CD4-positive, alpha-beta T cell (primary cell): ENCODE data around the gene RUNX3. TPM values are rescaled to one million over a fixed set of nuclear protein-coding genes. Genes with fewer than 3 reads are reported as not detected.
A peak's percentile ranks its signal among the peaks of the same experiment; 100 is the strongest.

Experiments
- ATAC-seq: fragments of 200-7000 bp; cut with Tn5 transposase; one replicate; pipeline ENCODE4 v1.10.0; 2022; ENCODE audit warnings: mild to moderate bottlenecking; ENCODE audit not compliant: poor library complexity
- CTCF ChIA-PET: fragments of 350-600 bp; sonication (Branson Sonifier 250); formaldehyde crosslinking; loops from one replicate; lab custom pipeline; 2021; ENCODE audit warnings: antibody characterized with exemption, inconsistent platforms; lab: Charles Lee
- POLR2A ChIA-PET: fragments of 350-600 bp; sonication (Branson Sonifier 250); formaldehyde crosslinking; loops from one replicate; lab custom pipeline; 2021; ENCODE audit warnings: antibody characterized with exemption, inconsistent platforms; lab: Charles Lee
- DNase-seq, 14 experiments: peaks; one replicate each; pipeline ENCODE4 v3.0.0-alpha.2; 2013 to 2020; ENCODE audit warnings: mixed read lengths in 2 of 14
- H3K27ac ChIP-seq, 2 donors: one replicate each; pipeline versions ENCODE4 v1.5.1 to v1.7.0; 2013; ENCODE audit warnings: low read length in 2 of 2, low read depth in 1 of 2, mild to moderate bottlenecking in 1 of 2
- H3K27me3 ChIP-seq, 2 experiments: 1 replicate in 1 of 2; 2 replicates in 1 of 2; pipeline versions ENCODE4 v1.6.1 to v1.7.0; 2013; ENCODE audit warnings: low read length in 2 of 2, control low read depth in 1 of 2, mild to moderate bottlenecking in 1 of 2, moderate library complexity in 1 of 2; ENCODE audit not compliant: insufficient read depth in 2 of 2, control insufficient read depth in 1 of 2
- H3K36me3 ChIP-seq: one replicate; pipeline ENCODE4 v1.6.1; 2013; ENCODE audit warnings: low read length, control low read depth; ENCODE audit not compliant: insufficient read depth
- H3K4me1 ChIP-seq: one replicate; pipeline ENCODE4 v1.6.1; 2013; ENCODE audit warnings: low read length, control low read depth; ENCODE audit not compliant: insufficient read depth
- H3K4me3 ChIP-seq: one replicate; pipeline ENCODE4 v1.5.1; 2013; ENCODE audit warnings: mild to moderate bottlenecking, low read length, moderate library complexity
- H3K9me3 ChIP-seq, 2 experiments: 1 replicate in 1 of 2; 2 replicates in 1 of 2; pipeline versions ENCODE4 v1.6.1 to v1.7.0; 2013; ENCODE audit warnings: low read length in 2 of 2, mild to moderate bottlenecking in 2 of 2, control low read depth in 1 of 2, moderate library complexity in 1 of 2; ENCODE audit not compliant: control insufficient read depth in 1 of 2, insufficient read depth in 1 of 2
- H3K27ac Mint-ChIP-seq: one replicate; pipeline ENCODE4 v1.8.0; 2020; ENCODE audit warnings: mixed read lengths
- H3K27me3 Mint-ChIP-seq: one replicate; pipeline ENCODE4 v1.8.0; 2021; ENCODE audit warnings: mixed read lengths
- H3K36me3 Mint-ChIP-seq: one replicate; pipeline ENCODE4 v1.8.0; 2021; ENCODE audit warnings: low read depth, mixed read lengths
- H3K4me1 Mint-ChIP-seq: one replicate; pipeline ENCODE4 v1.8.0; 2021; ENCODE audit warnings: low read depth, mixed read lengths
- H3K4me3 Mint-ChIP-seq: one replicate; pipeline ENCODE4 v1.8.0; 2020; ENCODE audit warnings: mild to moderate bottlenecking, mixed read lengths
- H3K9me3 Mint-ChIP-seq: one replicate; pipeline ENCODE4 v1.8.0; 2020; ENCODE audit warnings: mixed read lengths
- CTCF ChIP-seq: fragments of 200-600 bp; IDR thresholded peaks from one replicate; pipeline ENCODE4 v1.8.0; 2022; ENCODE audit warnings: antibody characterized with exemption, mild to moderate bottlenecking
- intact Hi-C, 2 experiments: fragments of 100-400 bp; cut with DNase I in 1 of 2; cut with micrococcal nuclease in 1 of 2; formaldehyde crosslinking; loops; one replicate each; pipeline versions ENCODE4 v1.15.1 to v1.9.0; 2023 to 2025; cut with DNase I, micrococcal nuclease
- total RNA-seq, 174 experiments: library from RNA in 2 of 174; stranded (reverse) in 2 of 174; gene quantifications; one replicate each; pipeline ENCODE4 v1.2.3 and lab custom pipeline; 2021 to 2026

The RUNX3 gene
- total RNA-seq, 2 experiments from 2014 or later, result 202 to 209 TPM

DNA sequence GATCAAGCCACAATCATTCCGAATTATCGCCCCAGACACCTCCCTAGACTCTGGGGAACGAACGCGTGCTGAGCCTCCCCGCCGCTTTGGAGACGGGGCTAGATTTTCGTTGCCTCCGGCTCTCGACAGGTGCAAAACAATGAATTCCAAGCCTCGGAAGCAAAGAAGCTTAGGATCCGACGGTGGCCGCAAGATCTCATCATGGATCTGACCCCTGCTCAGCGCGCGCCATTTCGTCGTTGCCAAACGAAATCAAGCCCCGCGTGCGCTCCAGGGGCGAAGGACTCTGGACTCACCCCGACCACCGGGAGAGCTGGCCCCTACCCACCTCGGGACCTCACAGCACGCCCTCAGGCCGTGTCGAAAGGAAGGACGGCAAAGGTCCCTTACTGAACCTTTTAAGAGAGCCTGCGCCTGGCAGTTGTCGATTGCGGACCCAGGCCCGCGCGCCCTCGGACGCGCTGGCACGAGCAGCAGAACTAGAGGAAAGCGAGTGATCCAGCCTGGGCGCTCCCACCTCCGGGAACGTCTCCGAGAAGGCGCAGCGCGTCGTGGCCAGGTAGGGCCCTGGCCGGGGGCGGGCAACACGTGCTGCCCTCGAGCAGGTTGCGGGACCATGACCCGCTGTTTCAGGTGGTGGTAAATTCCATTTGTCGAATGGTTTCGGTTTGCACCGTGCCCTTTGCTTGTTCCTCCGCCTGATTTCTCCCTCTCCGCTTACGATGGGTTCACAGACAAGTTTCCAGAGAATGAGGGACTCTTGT lies 1.6 kb upstream of the RUNX3 start:
- ChIA-PET CTCF (interaction anchor here (0.8 to 4.3 kb wide), 13 partner anchors 19 to 170 kb away, joined by 3 to 52 read pairs (median 4); no protein-coding TSS in a partner anchor), POLR2A (interaction anchor here (0.9 to 3.9 kb wide), 6 partner anchors 32 to 105 kb away, joined by 3 to 29 read pairs (median 6); no protein-coding TSS in a partner anchor)
- Mint-ChIP-seq H3K9me3 (no peaks in the 10 kb centered on the region), H3K4me1 (peaks cover 49% of the 10 kb centered on the region), H3K27me3 (no peaks in the 10 kb centered on the region), H3K4me3 (peak overlapping the region; percentile 60), H3K36me3 (peaks cover 24% of the 10 kb centered on the region), H3K27ac (peak overlapping the region; percentile 75)
- no peak overlapping the region for H3K27ac ChIP-seq
- H3K27me3 ChIP-seq, result no peaks in the 10 kb centered on the region
- H3K36me3 ChIP-seq, result peaks cover 8% of the 10 kb centered on the region
- TF ChIP-seq CTCF, result no peak
- no peaks in the 10 kb centered on the region for H3K9me3 ChIP-seq
- no peak overlapping the region for H3K4me3 ChIP-seq
- peak in 1 of 14 experiments; percentile 48 for DNase-seq
- no peak for ATAC-seq
- peaks cover 57% of the 10 kb centered on the region for H3K4me1 ChIP-seq
- intact Hi-C loops, result loop anchor here (1.0 to 5.0 kb wide), 8 partner anchors 31 to 289 kb away; partner anchors contain the start of gene SRRM1 (in 1 of the 2)

DNA sequence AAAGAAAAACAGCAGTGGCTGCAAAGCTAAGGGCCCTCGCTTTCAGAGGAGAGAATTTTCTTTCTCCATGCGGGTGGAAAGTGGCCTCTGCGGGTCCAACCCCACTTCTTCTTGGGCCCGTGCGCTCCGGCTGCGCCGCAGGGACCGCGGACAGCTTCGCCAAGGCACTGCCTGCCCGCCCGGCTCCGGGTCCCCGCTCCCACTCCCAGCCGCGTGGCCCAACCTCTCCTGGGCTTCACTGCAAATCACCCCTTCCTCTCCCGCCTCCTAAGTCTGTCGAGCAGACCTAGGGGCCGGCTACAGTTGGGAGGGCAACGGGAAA lies 1.0 kb upstream of the RUNX3 start:
- no peak for ATAC-seq
- intact Hi-C loops, result loop anchor here (2.0 to 5.0 kb wide), 5 partner anchors 184 to 289 kb away; partner anchors contain the start of gene SRRM1 (in 1 of the 2)
- Histone ChIP-seq H3K4me3 (no peak overlapping the region), H3K27me3 (no peaks in the 10 kb centered on the region), H3K36me3 (peaks cover 13% of the 10 kb centered on the region), H3K4me1 (peaks cover 62% of the 10 kb centered on the region), H3K27ac (peak overlapping the region in 1 of 2 donors; percentile 78), H3K9me3 (no peaks in the 10 kb centered on the region)
- Mint-ChIP-seq H3K36me3 (peaks cover 30% of the 10 kb centered on the region), H3K27ac (peak overlapping the region; percentile 75), H3K9me3 (no peaks in the 10 kb centered on the region), H3K4me1 (peaks cover 55% of the 10 kb centered on the region), H3K4me3 (peak overlapping the region; percentile 74), H3K27me3 (no peaks in the 10 kb centered on the region)
- ChIA-PET CTCF (interaction anchor here (1.2 to 4.3 kb wide), 6 partner anchors 32 to 170 kb away, joined by 3 to 52 read pairs (median 6); no protein-coding TSS in a partner anchor), POLR2A (interaction anchor here (0.9 to 8.3 kb wide), 7 partner anchors 19 to 308 kb away, joined by 4 to 121 read pairs (median 9); partner anchors contain the start of gene CLIC4)
- TF ChIP-seq CTCF, result no peak
- DNase-seq, result peak in 2 of 14 experiments; percentile 24 to 47

GRCh38 chr1:24929398-24930259 lies 447 bp downstream of the RUNX3 start:
- peaks cover 67% of the 10 kb centered on the region for H3K4me1 ChIP-seq
- TF ChIP-seq CTCF, result no peak
- Mint-ChIP-seq H3K27ac (peak overlapping the region; percentile 98), H3K4me1 (peaks cover 67% of the 10 kb centered on the region), H3K4me3 (peak overlapping the region; percentile 99), H3K27me3 (no peaks in the 10 kb centered on the region), H3K9me3 (no peaks in the 10 kb centered on the region), H3K36me3 (peaks cover 45% of the 10 kb centered on the region)
- peak; percentile 4 for ATAC-seq
- DNase-seq, result peak in 11 of 14 experiments; percentile 32 to 80 (median 47)
- intact Hi-C loops, result loop anchor here (1.0 to 5.0 kb wide), 8 partner anchors 15 to 287 kb away; partner anchors contain the start of gene SRRM1 (in 1 of the 2)
- H3K36me3 ChIP-seq, result peaks cover 23% of the 10 kb centered on the region
- CTCF ChIA-PET, result interaction anchor here (0.9 to 4.3 kb wide), 10 partner anchors 8 to 172 kb away, joined by 3 to 52 read pairs (median 4); no protein-coding TSS in a partner anchor
- H3K27ac ChIP-seq, result peak overlapping the region; percentile 91 to 95
- peak overlapping the region; percentile 83 for H3K4me3 ChIP-seq
- no peaks in the 10 kb centered on the region for H3K27me3 ChIP-seq
- POLR2A ChIA-PET, result interaction anchor here (0.5 to 8.3 kb wide), 40 partner anchors 8 to 500 kb away, joined by 3 to 121 read pairs (median 4); partner anchors contain the start of genes RCAN3, RSRP1 and SYF2
- no peaks in the 10 kb centered on the region for H3K9me3 ChIP-seq
